NCI-H187 treated with DMSO at 0.1 percent for 48 hours (cell line): Measurements from ENCODE around the gene DCN.

ENCODE experiments used
- DNase-seq: peaks from one replicate; lab custom pipeline; 2025; lab: John Stamatoyannopoulos, UW

The DCN gene

GRCh38 chr12:91186156-91186555 lies 3.5 kb upstream of the DCN start:
- DNase-seq = no peak

GRCh38 chr12:91185421-91185820 lies 2.8 kb upstream of the DCN start:
- DNase-seq = no peak

GRCh38 chr12:91183551-91183950 lies 934 bp upstream of the DCN start:
- DNase-seq = no peak

GRCh38 chr12:91180582-91181395 lies 1.8 kb downstream of the DCN start:
- no peak for DNase-seq

GRCh38 chr12:91179966-91180561 lies 2.6 kb downstream of the DCN start:
- no peak for DNase-seq

- DNase-seq = no peak
Measured at GRCh38 chr12:91179315-91179714, 3.3 kb downstream of the DCN start.

- no peak for DNase-seq
Measured at GRCh38 chr12:91178781-91179180, 3.8 kb downstream of the DCN start.

GRCh38 chr12:91178139-91178561 lies 4.5 kb downstream of the DCN start:
- DNase-seq = no peak

GRCh38 chr12:91177381-91177780 lies 5.2 kb downstream of the DCN start:
- no peak for DNase-seq

- DNase-seq = no peak
Measured at GRCh38 chr12:91176915-91177314, 5.7 kb downstream of the DCN start.

GRCh38 chr12:91176358-91176757 lies 6.3 kb downstream of the DCN start:
- no peak for DNase-seq

GRCh38 chr12:91173124-91173523 lies 9.5 kb downstream of the DCN start:
- no peak for DNase-seq

GRCh38 chr12:91172096-91172495 lies 10.5 kb downstream of the DCN start:
- no peak for DNase-seq

GRCh38 chr12:91171476-91171875 lies 11.1 kb downstream of the DCN start:
- no peak for DNase-seq

GRCh38 chr12:91163116-91163515 lies 19.5 kb downstream of the DCN start:
- no peak for DNase-seq

- no peak for DNase-seq
Measured at GRCh38 chr12:91161009-91161408, 21.6 kb downstream of the DCN start.

- no peak for DNase-seq
Measured at GRCh38 chr12:91155990-91156389, 26.6 kb downstream of the DCN start.

GRCh38 chr12:91154131-91154530 lies 28.5 kb downstream of the DCN start:
- no peak for DNase-seq

GRCh38 chr12:91144053-91144452 lies 38.6 kb downstream of the DCN start:
- DNase-seq = no peak

- DNase-seq = no peak
Measured at GRCh38 chr12:91143206-91143605, 39.4 kb downstream of the DCN start.

- DNase-seq = no peak
Measured at GRCh38 chr12:91142221-91142631, 40.4 kb downstream of the DCN start.

GRCh38 chr12:91140026-91140931 lies 42.3 kb downstream of the DCN start:
- DNase-seq = no peak

GRCh38 chr12:91139286-91139685 lies 43.3 kb downstream of the DCN start:
- no peak for DNase-seq
